K562 (cell line): Measurements from ENCODE around the gene ANKRD23.

ENCODE experiments used
- ATF3 ChIP-seq, 2 experiments: fragments of 450-650 bp in 1 of 2; sonication (generic) in 1 of 2; formaldehyde crosslinking in 1 of 2; IDR thresholded peaks in 1 of 2; conservative IDR thresholded peaks in 1 of 2; 2 replicates each; pipeline versions ENCODE4 v1.6.1 to v1.8.1; 2016 to 2023; ENCODE audit warnings: mild to moderate bottlenecking in 2 of 2, moderate library complexity in 2 of 2, inconsistent platforms in 1 of 2, missing genetic modification reagents in 1 of 2
- CTCF ChIP-seq, 3 experiments: IDR thresholded peaks in 2 of 3; conservative IDR thresholded peaks in 1 of 3; 2 replicates each; pipeline ENCODE4 v1.5.1; 2011 to 2012; ENCODE audit warnings: low read length in 3 of 3, mild to moderate bottlenecking in 3 of 3, control low read depth in 2 of 3, improper control_type of control experiment in 1 of 3, inconsistent platforms in 1 of 3, low read depth in 1 of 3, mixed read lengths in 1 of 3, moderate library complexity in 1 of 3; ENCODE audit not compliant: insufficient read depth in 2 of 3
- GATAD2B ChIP-seq: fragments of 450-650 bp; IDR thresholded peaks from 2 replicates; pipeline ENCODE4 v1.6.1; 2017; ENCODE audit warnings: mild to moderate bottlenecking, borderline replicate concordance
- MXI1 ChIP-seq: IDR thresholded peaks from 2 replicates; pipeline ENCODE4 v1.6.1; 2011; ENCODE audit warnings: low read depth, mild to moderate bottlenecking, improper control_type of control experiment, low read length
- MYNN ChIP-seq, 2 experiments: sonication (generic); formaldehyde crosslinking in 1 of 2; IDR thresholded peaks; 2 replicates each; pipeline versions ENCODE4 v1.5.0 to v1.6.1; 2016 to 2020; ENCODE audit warnings: antibody characterized with exemption in 1 of 2, missing genetic modification reagents in 1 of 2
- POLR2A ChIP-seq: fragments of 450-650 bp; conservative IDR thresholded peaks from 2 replicates; pipeline ENCODE4 v1.6.1; 2016
- POLR2AphosphoS5 ChIP-seq: IDR thresholded peaks from 2 replicates; pipeline ENCODE4 v1.6.1; 2011; ENCODE audit warnings: mild to moderate bottlenecking, low read depth, low read length, moderate library complexity; ENCODE audit not compliant: control insufficient read depth, insufficient read depth
- SRSF7 ChIP-seq: fragments of 200-400 bp; formaldehyde crosslinking; optimal IDR thresholded peaks from 2 replicates; pipeline ENCODE3; 2017; ENCODE audit warnings: mild to moderate bottlenecking, low read depth, low read length
- TCF7 ChIP-seq: sonication (generic); IDR thresholded peaks from 2 replicates; pipeline ENCODE4 v1.6.1; 2016; ENCODE audit warnings: antibody characterized with exemption, borderline replicate concordance
- TF ChIP-seq, protein P1 (sequence below): fragments of 450-650 bp; IDR thresholded peaks from 2 replicates; pipeline ENCODE4 v1.6.1; 2018; ENCODE audit warnings: mild to moderate bottlenecking, low read depth; ENCODE audit not compliant: partially characterized antibody

DNA sequence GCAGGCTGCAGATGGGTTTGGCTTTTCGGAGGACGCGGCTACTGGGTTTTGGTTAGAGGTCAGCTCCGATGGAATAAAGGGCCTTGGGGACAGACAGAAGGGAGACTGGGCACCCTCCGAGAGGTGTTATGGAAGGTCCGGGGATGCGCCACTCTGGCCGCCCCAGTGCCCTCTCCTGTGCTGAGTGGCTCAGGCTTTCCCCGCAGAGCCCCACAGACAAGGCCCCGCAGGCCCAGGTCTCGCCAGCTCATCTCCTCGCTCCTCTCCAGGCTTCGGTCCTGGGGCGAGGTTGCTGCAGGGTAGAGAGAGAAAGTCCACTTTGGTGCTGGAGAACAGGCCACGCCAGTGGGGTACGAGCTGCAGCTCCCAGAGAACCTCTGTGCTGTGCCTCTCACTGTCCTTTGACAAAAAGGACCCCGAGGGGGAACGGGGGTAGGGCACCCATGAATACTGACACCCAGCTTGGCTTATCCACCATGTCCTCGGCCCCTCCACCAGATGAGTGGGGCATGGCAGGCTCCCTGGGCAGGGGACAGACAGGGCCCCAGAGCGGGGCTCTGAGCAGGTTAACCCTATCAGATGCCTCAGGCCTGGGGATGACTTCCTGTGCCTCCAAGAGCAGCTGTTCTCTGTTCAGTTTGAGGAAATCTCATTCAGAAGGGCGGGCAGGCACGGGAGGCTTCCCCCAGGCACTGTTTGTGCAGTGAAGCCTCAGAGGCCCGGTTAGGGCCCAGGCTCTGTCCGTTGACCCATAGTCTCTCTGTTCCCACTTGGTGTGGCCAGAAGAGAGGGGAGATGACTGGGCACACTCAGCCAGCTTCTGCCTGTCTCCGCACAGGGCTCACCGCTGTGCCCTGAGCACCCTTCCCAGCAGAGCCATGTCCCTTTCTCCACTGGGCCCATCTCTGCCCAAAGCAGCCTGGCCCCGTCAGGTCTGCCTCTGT is 43.5 kb downstream of the ANKRD23 start:
- TF ChIP-seq CTCF (IDR thresholded peaks at IDR 0.05 in 2 of 3, conservative IDR thresholded peaks at IDR 0.05 in 1 of 3; ENCODE audit: insufficient read depth in 2 of 3, low read depth in 1 of 3, low read length in 3 of 3), result no peak
- no peak for TF ChIP-seq POLR2A
- TF ChIP-seq, protein P1, sequence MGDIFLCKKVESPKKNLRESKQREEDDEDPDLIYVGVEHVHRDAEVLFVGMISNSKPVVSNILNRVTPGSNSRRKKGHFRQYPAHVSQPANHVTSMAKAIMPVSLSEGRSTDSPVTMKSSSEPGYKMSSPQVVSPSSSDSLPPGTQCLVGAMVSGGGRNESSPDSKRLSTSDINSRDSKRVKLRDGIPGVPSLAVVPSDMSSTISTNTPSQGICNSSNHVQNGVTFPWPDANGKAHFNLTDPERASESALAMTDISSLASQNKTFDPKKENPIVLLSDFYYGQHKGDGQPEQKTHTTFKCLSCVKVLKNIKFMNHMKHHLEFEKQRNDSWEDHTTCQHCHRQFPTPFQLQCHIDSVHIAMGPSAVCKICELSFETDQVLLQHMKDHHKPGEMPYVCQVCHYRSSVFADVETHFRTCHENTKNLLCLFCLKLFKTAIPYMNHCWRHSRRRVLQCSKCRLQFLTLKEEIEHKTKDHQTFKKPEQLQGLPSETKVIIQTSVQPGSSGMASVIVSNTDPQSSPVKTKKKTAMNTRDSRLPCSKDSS, result no peak
- no peak for TF ChIP-seq POLR2AphosphoS5
- no peak for TF ChIP-seq GATAD2B
- no peak for TF ChIP-seq ATF3 (IDR thresholded peaks at IDR 0.05)
- no peak for TF ChIP-seq ATF3 (CRISPR knock-in tag; conservative IDR thresholded peaks at IDR 0.05)
- no peak for TF ChIP-seq SRSF7
- no peak for TF ChIP-seq MYNN (IDR thresholded peaks at IDR 0.05)
- no peak for TF ChIP-seq MYNN (CRISPR knock-in tag; IDR thresholded peaks at IDR 0.05)
- no peak for TF ChIP-seq MXI1
- TF ChIP-seq TCF7, result no peak
